ENCODE results near the gene UGT1A6. TPM values are rescaled to one million over a fixed set of nuclear protein-coding genes. Genes with fewer than 3 reads are reported as not detected.
A peak's percentile ranks its signal among the peaks of the same experiment; 100 is the strongest.
"Not testable (repeated sequence)": the region's sequence is repeated elsewhere in the genome, so short reads cannot be mapped to it uniquely, and the experiment has no call there.

UGT1A6 gene
- 0.54 TPM in 1 of 2 replicates, not detected in the other for total RNA-seq (2014; rRNA removed; shearing (Covaris generic))

DNA sequence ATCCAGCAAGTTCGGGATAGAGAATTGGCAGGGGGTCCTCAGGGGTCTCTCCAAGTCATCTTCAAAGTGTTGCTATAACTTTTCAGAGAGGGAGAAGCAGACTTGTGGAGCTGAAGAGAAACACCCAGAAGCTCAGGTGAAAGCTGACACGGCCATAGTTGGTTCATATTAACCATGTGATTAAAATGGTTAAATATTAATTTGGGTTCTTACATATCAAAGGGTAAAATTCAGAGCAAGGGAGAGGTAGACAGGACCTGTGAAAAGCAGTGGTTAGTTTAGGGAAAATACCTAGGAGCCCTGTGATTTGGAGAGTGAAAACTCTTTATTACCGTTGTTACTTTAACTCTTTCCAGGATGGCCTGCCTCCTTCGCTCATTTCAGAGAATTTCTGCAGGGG is at the start of gene UGT1A6:
Gene UGT1A6, plus strand, starts transcription at position 243 of the 400 bp plus-strand sequence. Its CDS starts 115 bp downstream, at position 358.
- no peak for DNase-seq (ENCODE audit: low read depth)

GRCh38 chr2:233643128-233643527 is 49.6 kb upstream of the UGT1A6 start:
- peak; percentile 19 for DNase-seq (ENCODE audit: low read depth)

DNA sequence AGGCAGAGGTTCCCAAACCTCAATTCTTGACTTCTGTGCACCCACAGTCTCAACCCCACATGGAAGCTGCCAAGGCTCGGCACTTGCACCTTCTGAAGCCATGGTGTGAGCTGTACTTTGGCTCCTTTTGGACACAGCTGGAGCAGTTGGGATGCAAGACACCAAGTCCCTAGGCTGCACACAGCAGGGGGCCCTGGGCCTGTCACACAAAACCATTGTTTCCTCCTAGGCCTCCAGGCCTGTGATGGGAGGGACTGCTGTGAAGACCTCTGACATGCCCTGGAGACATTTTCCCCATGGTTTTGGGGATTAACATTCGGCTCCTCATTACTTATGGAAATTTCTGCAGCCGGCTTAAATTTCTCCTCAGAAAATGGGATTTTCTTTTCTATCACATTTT is 46.7 kb upstream of the UGT1A6 start:
- not testable (repeated sequence) for DNase-seq (ENCODE audit: low read depth)

DNA sequence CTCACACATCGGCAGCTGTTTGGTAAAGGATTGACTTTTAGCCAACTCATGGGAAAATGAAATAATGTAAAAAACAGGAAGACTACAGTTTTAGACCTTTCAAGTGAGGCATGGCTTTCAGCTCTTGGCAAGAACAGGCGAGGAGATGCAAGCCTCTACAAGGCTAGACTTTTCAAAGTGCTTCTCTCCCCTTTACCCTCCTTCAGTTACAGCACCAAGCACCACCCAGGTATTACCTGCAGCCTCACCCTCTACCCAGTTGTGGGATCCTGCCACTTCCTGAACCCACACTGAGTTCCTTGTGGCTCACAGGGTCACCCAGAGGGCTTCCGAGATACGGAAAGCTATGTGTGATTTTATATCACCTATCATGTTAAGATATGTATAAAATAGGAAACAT is 41.7 kb upstream of the UGT1A6 start:
- DNase-seq (ENCODE audit: low read depth), result no peak

- no peak for DNase-seq (ENCODE audit: low read depth)
Observed at GRCh38 chr2:233651430-233651829, 41.3 kb upstream of the UGT1A6 start.

GRCh38 chr2:233654501-233654900 is 38.2 kb upstream of the UGT1A6 start:
- no peak for DNase-seq (ENCODE audit: low read depth)

DNA sequence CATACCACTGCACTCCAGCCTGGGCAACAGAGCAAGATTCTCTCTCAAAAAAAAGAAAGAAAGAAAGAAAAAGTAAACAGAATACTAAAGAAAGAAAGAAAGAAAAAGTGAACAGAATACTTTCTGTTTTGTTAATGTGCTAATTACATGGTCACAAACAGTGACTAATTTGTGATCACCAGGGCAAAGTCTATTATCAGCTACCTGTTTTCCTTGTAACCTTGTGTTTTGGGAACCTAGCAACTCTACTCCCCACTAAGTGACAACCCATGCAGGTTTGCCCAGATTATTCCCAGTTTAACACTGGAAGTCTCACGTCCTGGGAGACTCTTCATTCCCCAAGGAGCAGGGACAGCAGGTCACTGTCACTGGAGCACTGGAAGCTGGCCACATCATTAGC is 37.6 kb upstream of the UGT1A6 start:
- DNase-seq (ENCODE audit: low read depth), result no peak

DNA sequence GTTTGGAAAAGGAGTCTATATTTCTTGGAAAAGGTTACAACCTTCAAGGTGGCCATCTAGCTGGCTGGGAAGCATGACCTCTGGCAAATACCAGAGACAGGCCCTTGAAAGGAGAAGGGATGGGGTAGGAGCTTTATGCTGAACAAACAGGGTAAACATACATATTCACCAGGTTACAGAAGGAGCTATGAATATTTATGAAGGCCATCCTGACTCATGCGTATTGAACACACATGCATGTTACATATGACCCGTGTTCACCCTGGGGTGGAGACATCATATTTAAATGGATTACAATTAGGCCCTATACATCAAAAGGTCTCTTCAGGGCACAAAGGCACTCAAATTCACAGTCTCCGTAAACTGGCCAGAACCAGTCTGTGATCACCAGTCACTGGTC is 36.7 kb upstream of the UGT1A6 start:
- not testable (repeated sequence) for DNase-seq (ENCODE audit: low read depth)

DNA sequence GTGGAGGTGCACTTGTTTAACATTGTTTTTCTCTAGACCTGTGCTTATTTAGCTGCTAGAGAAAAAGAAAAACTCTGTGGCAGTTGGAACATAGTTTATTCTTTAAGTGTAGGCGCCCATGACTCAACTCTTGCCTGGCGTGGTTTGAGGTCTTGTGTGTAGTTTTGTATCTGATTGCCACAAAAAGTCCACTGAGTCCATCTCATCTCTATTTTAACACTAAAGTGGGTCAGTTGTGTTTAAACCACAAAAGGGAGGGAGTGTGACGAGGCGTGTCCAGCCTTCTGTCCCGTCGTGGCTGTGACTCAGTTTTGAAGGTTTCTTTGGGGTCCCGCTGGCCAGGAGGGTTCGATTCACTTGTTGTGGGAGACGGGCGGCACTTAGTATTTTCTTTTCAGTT is 36.2 kb upstream of the UGT1A6 start:
- DNase-seq (ENCODE audit: low read depth), result no peak

- DNase-seq (ENCODE audit: low read depth), result no peak
Observed at GRCh38 chr2:233658610-233659009, 34.1 kb upstream of the UGT1A6 start.

GRCh38 chr2:233663911-233664310 is 28.8 kb upstream of the UGT1A6 start:
- DNase-seq (ENCODE audit: low read depth), result no peak

DNA sequence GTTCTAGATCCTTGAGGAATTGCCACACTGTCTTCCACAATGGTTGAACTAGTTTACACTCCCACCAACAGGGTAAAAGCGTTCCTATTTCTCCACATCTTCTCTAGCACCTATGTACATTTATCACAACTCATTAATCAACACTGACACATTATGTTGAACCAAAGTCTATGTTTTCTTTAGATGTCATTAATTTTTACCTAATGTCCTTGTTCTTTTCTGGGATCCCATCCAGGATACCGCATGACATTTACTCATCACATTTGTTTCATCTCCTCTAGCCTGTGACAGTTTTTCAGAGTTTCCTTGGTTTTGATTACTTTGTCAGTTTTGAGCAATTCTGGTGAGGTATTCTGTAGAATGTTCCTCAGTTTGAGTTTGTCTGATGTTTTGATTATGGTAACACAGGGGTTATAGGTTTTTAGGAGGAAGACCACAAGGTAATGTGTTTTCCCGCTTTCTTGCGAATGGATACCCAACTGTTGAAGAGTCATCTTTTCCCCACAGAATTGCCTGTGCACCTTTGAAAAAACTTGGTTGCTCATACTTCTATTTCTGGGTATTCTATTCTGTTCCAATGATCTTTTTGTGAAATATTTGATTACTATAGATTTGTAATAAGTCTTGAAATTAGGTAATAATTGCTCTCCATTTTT is 24.0 kb upstream of the UGT1A6 start:
- DNase-seq (ENCODE audit: low read depth), result no peak

GRCh38 chr2:233671290-233672161 is 21.2 kb upstream of the UGT1A6 start, which contains the start of gene UGT1A9:
UGT1A9 (plus strand) TSS chr2:233671898; CDS start chr2:233671935, 37 bp downstream.
- no peak for DNase-seq (ENCODE audit: low read depth)

DNA sequence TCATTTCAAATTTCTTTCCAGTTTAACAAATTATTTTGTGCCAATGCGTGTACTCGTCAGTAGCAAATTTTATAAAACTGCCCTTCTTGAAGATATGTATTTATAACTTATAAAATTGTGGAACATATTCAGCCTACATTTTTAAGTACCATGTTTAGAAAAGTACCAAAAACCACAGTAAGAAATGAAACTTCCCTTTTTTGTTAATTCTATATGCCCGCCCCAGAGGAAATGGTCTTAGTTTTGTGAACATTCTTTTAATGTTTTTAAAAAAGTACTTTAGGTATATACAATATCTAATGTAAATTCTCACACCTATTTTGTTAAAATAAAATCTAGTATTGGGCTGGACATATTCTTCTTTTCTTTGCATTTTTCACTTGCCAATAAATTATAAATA is 19.8 kb upstream of the UGT1A6 start:
- no peak for DNase-seq (ENCODE audit: low read depth)

DNA sequence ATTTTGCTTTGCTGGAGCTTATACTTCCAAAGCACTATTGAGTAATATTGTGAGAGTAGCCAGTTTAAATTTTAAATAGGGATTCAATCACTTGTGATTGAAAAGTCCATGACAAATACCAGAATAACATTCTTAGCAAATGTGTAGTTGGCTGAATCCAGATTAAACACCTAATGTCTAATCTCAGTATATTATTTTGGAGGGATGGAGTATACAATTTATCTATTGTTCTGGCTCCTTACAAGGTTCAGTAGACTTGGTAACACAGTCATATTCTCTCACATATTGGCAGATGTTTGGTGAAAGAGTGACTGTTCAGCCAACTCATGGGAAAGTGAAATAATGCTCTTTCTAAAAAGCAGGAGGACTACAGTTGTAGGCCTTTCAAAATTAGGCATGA is 18.8 kb upstream of the UGT1A6 start:
- no peak for DNase-seq (ENCODE audit: low read depth)

DNA sequence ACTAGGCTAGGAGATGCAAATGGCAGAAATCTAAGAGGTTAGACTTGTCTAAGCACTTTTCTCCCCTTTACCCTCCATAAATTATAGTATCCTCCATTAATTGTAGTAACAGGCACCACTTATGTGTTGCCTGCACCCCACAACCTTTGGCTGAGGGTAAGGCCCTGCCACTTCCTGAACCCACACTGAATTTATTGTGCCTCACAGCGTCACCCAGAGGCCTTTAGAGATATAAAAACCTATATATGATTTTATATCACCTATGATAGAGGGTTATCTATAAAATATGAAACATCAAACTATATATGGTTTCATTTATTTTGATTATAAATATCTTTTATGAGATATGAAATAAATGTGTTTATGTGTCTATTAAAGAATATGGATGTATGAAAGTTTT is 18.4 kb upstream of the UGT1A6 start:
- DNase-seq (ENCODE audit: low read depth), result no peak

DNA sequence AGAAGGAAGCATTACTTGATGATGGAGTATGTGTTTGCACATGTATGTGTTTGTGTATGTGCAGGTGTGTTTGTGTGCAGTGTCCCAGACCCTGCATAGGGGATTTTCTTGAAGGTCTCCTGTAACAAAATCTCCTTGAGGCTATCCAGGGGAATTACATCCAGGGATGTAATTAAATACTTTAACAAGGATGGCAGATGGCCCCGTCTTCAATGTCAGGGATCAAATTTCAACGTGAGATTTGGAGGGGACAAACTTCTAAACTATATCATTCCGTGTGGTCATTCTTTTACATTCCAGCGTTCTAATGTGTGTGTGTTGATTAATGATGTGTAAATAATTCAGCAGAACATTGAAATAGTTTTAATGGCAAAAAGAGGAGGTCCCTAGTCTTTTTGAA is 17.7 kb upstream of the UGT1A6 start:
- no peak for DNase-seq (ENCODE audit: low read depth)

DNA sequence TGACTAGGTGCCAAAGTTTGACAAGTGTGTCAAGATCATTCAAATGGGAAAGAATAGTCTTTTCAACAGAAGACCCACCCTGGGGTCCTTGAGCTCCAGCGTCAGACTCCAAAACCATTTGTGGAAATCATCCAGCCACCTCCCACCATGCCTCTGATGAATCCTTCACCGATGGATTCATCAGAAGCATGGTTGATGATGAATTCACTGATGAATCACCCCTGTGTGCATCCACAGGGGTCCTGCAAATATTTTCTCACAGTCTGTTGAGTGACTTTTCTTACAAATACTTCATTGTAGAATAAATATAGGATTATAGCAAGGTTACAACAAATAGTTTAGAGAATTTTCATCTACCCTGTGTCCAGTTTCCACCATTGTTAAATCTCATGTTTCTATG is 16.6 kb upstream of the UGT1A6 start:
- peak; percentile 26 for DNase-seq (ENCODE audit: low read depth)

DNA sequence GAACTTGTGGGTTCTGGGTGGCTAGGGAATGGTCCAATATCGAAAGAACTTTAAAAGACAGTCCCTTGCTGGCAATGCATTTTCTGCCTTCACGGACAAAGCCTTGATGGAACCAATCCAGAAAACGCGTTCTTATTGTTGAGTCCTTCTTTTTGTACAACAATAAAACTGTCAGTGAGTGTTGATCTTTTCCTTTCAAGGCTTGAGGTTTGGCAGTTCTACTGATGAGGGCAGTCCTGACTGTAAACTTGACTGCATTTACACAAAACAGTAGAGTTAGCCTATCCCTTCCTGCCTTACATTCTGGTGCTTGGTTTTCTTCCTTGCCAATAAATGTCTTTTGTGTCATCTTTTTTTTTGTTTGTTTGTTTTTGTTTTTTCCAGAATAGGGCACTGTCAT is 13.5 kb upstream of the UGT1A6 start:
- DNase-seq (ENCODE audit: low read depth), result peak; percentile 51

- DNase-seq (ENCODE audit: low read depth), result no peak
Observed at GRCh38 chr2:233680361-233681045, 12.2 kb upstream of the UGT1A6 start.

- no peak for DNase-seq (ENCODE audit: low read depth)
Observed at GRCh38 chr2:233681521-233682099, 11.1 kb upstream of the UGT1A6 start, which contains the start of gene UGT1A7. UGT1A7 (plus strand) TSS chr2:233681901; CDS start chr2:233681938, 37 bp downstream.

GRCh38 chr2:233684640-233685039 is 8.1 kb upstream of the UGT1A6 start:
- DNase-seq (ENCODE audit: low read depth), result no peak
